GM18505 (cell line): ENCODE data around the gene LGALS4.
"Not testable (repeated sequence)": the region's sequence is repeated elsewhere in the genome, so short reads cannot be mapped to it uniquely, and the experiment has no call there.

Experiments
- ATAC-seq: cut with Tn5 transposase; IDR thresholded peaks from one replicate; pipeline ENCODE4 v1.9.1; 2021; ENCODE audit not compliant: unreplicated experiment
- POLR2A ChIP-seq: IDR thresholded peaks from 4 replicates; pipeline ENCODE4 v1.6.1; 2011; ENCODE audit warnings: borderline replicate concordance; ENCODE audit not compliant: insufficient read depth, insufficient read length; ENCODE audit errors: extremely low read depth

LGALS4 gene

DNA sequence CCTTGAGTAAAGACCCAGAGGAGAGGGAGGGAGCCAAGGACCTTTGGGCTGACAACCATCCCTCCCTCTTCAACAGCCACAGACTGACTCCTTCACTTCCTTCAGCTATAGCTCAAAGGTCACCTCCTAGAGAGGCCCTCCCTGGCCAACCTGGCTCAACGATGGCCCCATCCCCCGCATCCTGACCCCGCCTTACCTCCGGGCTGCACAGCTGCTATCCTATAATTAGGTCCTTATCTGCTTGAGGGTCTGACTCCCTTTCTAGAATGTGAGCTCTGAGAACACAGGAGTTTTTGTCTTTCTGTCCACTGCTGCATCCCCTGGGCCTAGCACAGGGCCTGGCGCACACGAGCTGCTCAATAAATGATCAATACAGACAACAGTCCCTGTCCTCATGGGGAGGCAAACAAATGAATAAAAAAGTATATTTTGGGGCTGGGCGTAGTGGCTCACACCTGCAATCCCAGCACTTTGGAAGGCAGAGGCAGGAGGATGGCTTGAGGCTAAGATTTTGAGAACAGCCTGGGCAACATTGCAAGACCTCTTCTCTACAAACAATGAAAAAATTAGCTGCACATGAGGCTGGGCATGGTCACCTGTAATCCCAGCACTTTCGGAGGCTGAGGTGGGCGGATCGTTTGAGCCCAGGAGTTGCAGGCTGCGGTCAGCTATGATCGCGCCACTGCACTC is 6.6 kb upstream of the LGALS4 start:
- ATAC-seq = no peak

DNA sequence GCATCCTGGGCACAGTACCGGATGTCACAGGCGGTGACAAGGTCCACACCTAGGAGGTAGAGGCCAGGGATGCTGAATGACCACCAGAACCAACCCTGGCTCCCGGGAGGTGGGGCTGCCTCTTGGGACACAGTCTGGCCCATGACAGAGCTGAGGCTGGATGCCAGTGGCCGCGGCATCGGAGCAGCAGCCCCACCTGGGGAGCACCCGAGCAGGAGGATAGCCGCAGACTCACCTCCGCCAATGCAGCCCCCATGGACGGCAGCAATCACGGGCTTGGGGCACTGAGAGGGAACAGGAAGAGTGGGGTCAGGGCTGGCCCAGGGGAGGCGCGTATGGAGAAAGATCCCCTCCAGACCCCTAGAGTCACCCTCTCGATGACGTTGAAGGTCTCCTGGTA is 4.3 kb upstream of the LGALS4 start:
- ATAC-seq = no peak
- no peak for TF ChIP-seq POLR2A

More for the DNA sequence above, 6.6 kb upstream of the LGALS4 start:
- TF ChIP-seq POLR2A = no peak

- no peak for TF ChIP-seq POLR2A
- no peak for ATAC-seq
These were observed 3.5 kb upstream of the LGALS4 start for GRCh38 chr19:38816131-38816750.

- no peak for TF ChIP-seq POLR2A
These were observed 2.6 kb upstream of the LGALS4 start for GRCh38 chr19:38815059-38816001.

DNA sequence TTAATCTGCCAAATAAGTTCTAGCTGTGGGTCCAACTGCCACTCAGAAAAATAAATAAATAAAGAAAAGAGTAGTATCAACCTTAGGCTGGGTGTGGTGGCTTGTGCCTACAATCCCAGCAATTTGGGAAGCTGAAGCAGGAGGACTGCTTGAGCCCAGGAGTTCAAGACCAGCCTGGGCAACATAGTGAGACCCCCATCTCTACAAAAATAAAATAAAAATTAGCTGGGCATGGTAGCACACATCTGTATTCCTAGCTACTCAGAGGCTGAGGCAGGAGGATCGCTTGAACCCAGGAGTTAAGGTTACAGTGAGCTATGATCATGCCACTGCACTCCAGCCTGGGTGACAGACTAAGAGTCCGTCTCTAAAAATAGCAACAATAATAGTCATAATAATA is 1.2 kb upstream of the LGALS4 start:
- ATAC-seq = not testable (repeated sequence)

More at GRCh38 chr19:38815059-38816001, 2.6 kb upstream of the LGALS4 start:
- no peak for ATAC-seq

DNA sequence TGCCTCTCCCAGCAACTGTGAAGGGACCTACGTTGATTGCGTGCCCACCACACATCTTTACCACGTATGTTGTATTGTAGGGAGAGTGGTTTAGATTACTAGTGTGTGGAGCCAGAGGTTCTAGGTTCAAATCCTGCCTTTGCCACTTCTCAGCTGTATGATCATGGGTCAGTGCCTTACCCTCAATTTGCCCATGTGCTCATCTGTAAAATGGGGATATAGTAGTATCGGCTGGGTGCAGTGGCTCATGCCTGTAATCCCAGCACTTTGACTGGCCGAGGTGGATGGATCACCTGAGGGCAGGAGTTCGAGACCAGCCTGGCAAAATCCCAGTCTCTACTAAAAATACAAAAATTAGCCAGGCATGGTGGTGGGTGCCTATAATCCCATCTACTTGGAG is 578 bp upstream of the LGALS4 start:
- TF ChIP-seq POLR2A = no peak
- ATAC-seq = no peak

GRCh38 chr19:38812009-38812840 is 520 bp downstream of the LGALS4 start:
- ATAC-seq = no peak
- no peak for TF ChIP-seq POLR2A

DNA sequence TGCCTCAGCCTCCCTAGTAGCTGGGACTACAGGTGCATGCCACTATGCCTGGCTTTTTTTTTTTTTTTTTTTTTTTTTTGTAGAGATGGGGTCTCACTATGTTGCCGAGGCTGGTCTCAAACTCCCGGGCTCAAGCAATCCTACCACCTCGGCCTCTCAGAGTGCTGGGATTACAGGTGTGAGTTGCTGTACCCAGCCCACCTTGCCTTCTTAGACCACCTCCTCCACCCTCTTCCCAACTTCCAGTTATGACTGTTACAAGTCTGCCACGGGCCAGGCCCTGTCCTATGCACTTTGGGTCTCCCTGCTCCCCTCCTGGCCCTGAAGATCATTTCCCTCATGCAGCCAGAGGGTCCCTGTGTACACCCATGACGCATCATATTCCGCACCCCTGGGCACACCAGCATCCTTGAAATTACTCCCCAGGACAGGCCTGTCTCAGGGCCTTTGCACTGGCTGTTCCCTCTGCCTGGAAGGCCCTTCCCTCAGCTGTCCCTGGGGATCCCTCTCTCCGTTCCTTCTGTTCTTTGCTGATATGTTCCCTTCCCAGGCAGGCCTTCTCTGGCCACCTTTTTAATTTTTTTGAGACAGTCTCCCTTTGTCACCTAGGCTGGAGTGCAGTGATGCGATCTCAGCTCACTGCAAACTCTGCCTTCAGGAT is 3.0 kb downstream of the LGALS4 start:
- ATAC-seq = no peak
- no peak for TF ChIP-seq POLR2A

DNA sequence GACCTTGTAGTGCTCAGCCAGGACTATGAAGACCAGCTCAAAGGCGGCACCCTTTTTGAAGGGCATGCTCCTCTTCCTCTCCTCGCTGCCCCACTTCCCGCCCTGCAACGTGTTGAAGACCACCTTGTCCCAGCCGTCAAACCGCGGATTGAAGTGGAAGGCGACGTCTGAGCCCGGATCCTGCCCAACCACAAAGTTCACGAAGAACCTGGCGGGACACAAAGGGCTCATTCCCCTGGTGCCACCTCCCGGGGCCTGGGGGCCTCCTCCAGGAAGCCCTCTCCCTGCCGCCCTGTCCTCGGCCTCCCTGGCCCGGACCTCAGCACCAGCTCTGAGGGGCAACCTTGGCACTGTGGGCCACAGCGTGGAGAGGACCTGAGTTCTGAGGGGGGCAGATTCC is 4.0 kb downstream of the LGALS4 start:
- no peak for TF ChIP-seq POLR2A
- no peak for ATAC-seq

- ATAC-seq = not testable (repeated sequence)
These were observed 5.2 kb downstream of the LGALS4 start for GRCh38 chr19:38807374-38808098.

DNA sequence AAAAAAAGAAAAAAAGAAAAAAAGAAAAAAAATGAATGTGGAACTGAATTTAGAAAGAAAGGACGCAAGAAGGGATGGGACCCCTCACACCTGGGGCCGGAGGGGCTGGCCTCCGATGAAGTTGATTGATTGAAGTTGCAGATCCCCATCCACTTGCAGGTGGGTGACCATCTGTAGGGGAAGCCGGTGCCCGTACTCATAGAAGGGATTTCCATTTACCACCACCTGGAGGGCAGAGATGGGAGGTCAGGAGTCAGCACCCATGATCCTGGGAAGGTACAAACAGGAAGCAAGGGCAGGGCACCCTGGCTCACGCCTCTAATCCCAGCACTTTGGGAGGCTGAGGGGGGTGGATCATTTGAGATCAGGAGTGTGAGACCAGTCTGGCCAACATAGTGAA is 6.4 kb downstream of the LGALS4 start:
- ATAC-seq = no peak
- TF ChIP-seq POLR2A = no peak

- no peak for ATAC-seq
- no peak for TF ChIP-seq POLR2A
These were observed 7.6 kb downstream of the LGALS4 start for GRCh38 chr19:38805180-38805579.

- no peak for ATAC-seq
These were observed 9.2 kb downstream of the LGALS4 start for GRCh38 chr19:38803543-38803942.

More at GRCh38 chr19:38803543-38803942, 9.2 kb downstream of the LGALS4 start:
- TF ChIP-seq POLR2A = no peak
